IPS DF 4.7 (cell line): ENCODE measurements around the gene RAB3IL1.

Source experiments
- DNase-seq: peaks from one replicate; pipeline ENCODE4 v3.0.0-alpha.2; 2013; ENCODE audit warnings: low spot score; ENCODE audit errors: extremely low read depth

The RAB3IL1 gene

GRCh38 chr11:61905801-61906521 lies 11.4 kb downstream of the RAB3IL1 start:
- no peak for DNase-seq

- no peak for DNase-seq
Observed at GRCh38 chr11:61905067-61905696, 12.2 kb downstream of the RAB3IL1 start.

- no peak for DNase-seq
Observed at GRCh38 chr11:61904539-61905048, 12.8 kb downstream of the RAB3IL1 start.

GRCh38 chr11:61903845-61904244 lies 13.5 kb downstream of the RAB3IL1 start:
- DNase-seq, result no peak

GRCh38 chr11:61902313-61902712 lies 15.1 kb downstream of the RAB3IL1 start:
- no peak for DNase-seq

- DNase-seq, result no peak
Observed at GRCh38 chr11:61901397-61901796, 16.0 kb downstream of the RAB3IL1 start.

- no peak for DNase-seq
Observed at GRCh38 chr11:61900251-61900650, 17.1 kb downstream of the RAB3IL1 start.

- DNase-seq, result no peak
Observed at GRCh38 chr11:61899146-61899841, 18.1 kb downstream of the RAB3IL1 start.

GRCh38 chr11:61898247-61898582 lies 19.2 kb downstream of the RAB3IL1 start:
- DNase-seq, result no peak

GRCh38 chr11:61897387-61898246 lies 19.7 kb downstream of the RAB3IL1 start:
- DNase-seq, result no peak

- no peak for DNase-seq
Observed at GRCh38 chr11:61896665-61897386, 20.5 kb downstream of the RAB3IL1 start.

- DNase-seq, result no peak
Observed at GRCh38 chr11:61895718-61896059, 21.7 kb downstream of the RAB3IL1 start.

GRCh38 chr11:61895046-61895717 lies 22.2 kb downstream of the RAB3IL1 start:
- DNase-seq, result no peak

- no peak for DNase-seq
Observed at GRCh38 chr11:61893981-61894380, 23.4 kb downstream of the RAB3IL1 start.

- DNase-seq, result no peak
Observed at GRCh38 chr11:61892085-61892370, 25.3 kb downstream of the RAB3IL1 start.

GRCh38 chr11:61891331-61892084 lies 25.9 kb downstream of the RAB3IL1 start, which contains the start of gene FADS3:
TSS of gene FADS3 (minus strand) at chr11:61891545. CDS start at chr11:61891381, 164 bp downstream.
- DNase-seq, result no peak

GRCh38 chr11:61890529-61891330 lies 26.6 kb downstream of the RAB3IL1 start:
- no peak for DNase-seq

GRCh38 chr11:61889831-61890230 lies 27.5 kb downstream of the RAB3IL1 start:
- DNase-seq, result no peak

- DNase-seq, result no peak
Observed at GRCh38 chr11:61888590-61888989, 28.8 kb downstream of the RAB3IL1 start.
